SK-N-SH (cell line): ENCODE results near the gene BTAF1.

Source experiments
- CTCF ChIP-seq: fragments of 200-600 bp; sonication (generic); IDR thresholded peaks from 2 replicates; pipeline ENCODE4 v1.6.1; 2017; ENCODE audit warnings: antibody characterized with exemption, mild to moderate bottlenecking, moderate library complexity
- GABPA ChIP-seq: IDR thresholded peaks from 2 replicates; pipeline ENCODE4 v1.4.0; 2012; ENCODE audit warnings: low read depth, mild to moderate bottlenecking
- IRF3 ChIP-seq: fragments of 150-350 bp; IDR thresholded peaks from 2 replicates; pipeline ENCODE4 v1.6.1; 2016; ENCODE audit warnings: mild to moderate bottlenecking, low read depth, low read length
- JUND ChIP-seq: IDR thresholded peaks from 2 replicates; pipeline ENCODE4 v1.4.0; 2012
- POLR2AphosphoS5 ChIP-seq: IDR thresholded peaks from 2 replicates; pipeline ENCODE4 v1.6.1; 2012; ENCODE audit warnings: low read depth, low read length
- RAD21 ChIP-seq: IDR thresholded peaks from 2 replicates; pipeline ENCODE4 v1.6.1; 2012; ENCODE audit warnings: mild to moderate bottlenecking, low read length
- SIN3A ChIP-seq: IDR thresholded peaks from 2 replicates; pipeline ENCODE4 v1.6.1; 2012; ENCODE audit warnings: low read depth, mild to moderate bottlenecking, low read length, moderate library complexity, borderline replicate concordance
- TAF1 ChIP-seq: IDR thresholded peaks from 2 replicates; pipeline ENCODE4 v1.6.1; 2012; ENCODE audit warnings: low read depth, mild to moderate bottlenecking, low read length, moderate library complexity, borderline replicate concordance
- YY1 ChIP-seq: IDR thresholded peaks from 2 replicates; pipeline ENCODE4 v1.4.0; 2012; ENCODE audit warnings: low read depth, mild to moderate bottlenecking

- TF ChIP-seq IRF3 (no peak), RAD21 (no peak), SIN3A (no peak), CTCF (no peak), POLR2AphosphoS5 (no peak), JUND (no peak), YY1 (no peak), GABPA (no peak), TAF1 (no peak)
Measured at GRCh38 chr10:91883549-91884444, 39.8 kb upstream of the BTAF1 start.
